Measurements from ENCODE around the gene FOSL2. TPM values are rescaled to one million over a fixed set of nuclear protein-coding genes. Genes with fewer than 3 reads are reported as not detected.

FOSL2 gene
- total and polyA plus RNA-seq, 3 donors from 2014 or later: 14.1 to 39.7 (median 24.3) TPM

- H3K27me3 ChIP-seq: no peaks in the 10 kb centered on the region
- H3K36me3 ChIP-seq (ENCODE audit: low read depth, missing control alignments): no peaks in the 10 kb centered on the region
- peaks cover 28% of the 10 kb centered on the region for H3K4me1 ChIP-seq
- intact Hi-C loops (cut with DNase I; ENCODE audit: low total_unique reads): loop anchor here (5.0 to 10.0 kb wide), 2 partner anchors 438 to 686 kb away; no protein-coding TSS in a partner anchor
- peak overlapping the region; percentile 62 to 77 for H3K4me3 ChIP-seq
- TF ChIP-seq CTCF (IDR thresholded peaks at IDR 0.05): no peak
- no peak for TF ChIP-seq POLR2A (IDR thresholded peaks at IDR 0.05)
- H3K27ac ChIP-seq: peak overlapping the region; percentile 99 to 100
- no peaks in the 10 kb centered on the region for H3K9me3 ChIP-seq
- peak; percentile 53 for DNase-seq
- WGBS, 2 donors: 0% methylated on average over 23 to 55 of the region's 81 CpGs
Observed at GRCh38 chr2:28393114-28393836, 617 bp downstream of the FOSL2 start.

DNA sequence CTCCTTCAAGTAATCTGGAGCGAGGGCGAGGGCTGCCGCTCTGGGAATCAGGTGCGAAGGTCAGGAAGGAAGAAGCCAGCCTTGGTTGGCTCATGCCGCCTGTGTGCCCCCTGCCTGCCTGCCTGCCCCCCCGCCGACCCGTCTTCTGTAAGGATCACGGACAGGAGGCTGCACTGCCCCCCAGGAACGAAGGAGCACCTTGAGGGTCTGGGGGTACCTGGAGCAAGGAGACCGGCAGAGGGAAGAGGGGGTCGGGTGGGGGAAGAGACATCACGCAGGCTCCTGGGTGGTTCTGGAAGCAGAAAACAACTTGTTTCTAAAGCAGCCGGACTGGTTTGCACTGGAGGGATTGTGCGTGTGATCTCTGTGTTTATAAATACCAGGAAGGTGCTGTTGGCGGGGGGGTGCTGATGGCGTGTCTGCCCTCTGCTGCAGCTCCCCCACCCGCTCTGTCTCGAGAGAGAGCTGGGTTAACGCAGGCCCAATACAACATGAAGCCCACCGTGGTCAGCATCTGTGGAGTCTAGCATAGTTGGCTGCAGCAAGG, 1.7 kb downstream of the FOSL2 start:
- Histone ChIP-seq H3K27me3 (no peaks in the 10 kb centered on the region), H3K4me3 (peak overlapping the region; percentile 62 to 77), H3K4me1 (peaks cover 38% of the 10 kb centered on the region), H3K27ac (peak overlapping the region; percentile 99 to 100), H3K36me3 (ENCODE audit: low read depth, missing control alignments) (no peaks in the 10 kb centered on the region), H3K9me3 (no peaks in the 10 kb centered on the region)
- WGBS, 2 donors: 0 to 2% methylated on average over 13 to 21 of the region's 21 CpGs
- TF ChIP-seq POLR2A (IDR thresholded peaks at IDR 0.05): no peak
- TF ChIP-seq CTCF (IDR thresholded peaks at IDR 0.05): no peak
- peak; percentile 68 for DNase-seq
- intact Hi-C loops (cut with DNase I; ENCODE audit: low total_unique reads): loop anchor here (5.0 to 10.0 kb wide), 2 partner anchors 440 to 687 kb away; no protein-coding TSS in a partner anchor

GRCh38 chr2:28394997-28395333, 2.3 kb downstream of the FOSL2 start:
- WGBS, 2 donors: 7 to 20% methylated on average over 7 of the region's 7 CpGs
- H3K4me1 ChIP-seq: peaks cover 38% of the 10 kb centered on the region
- TF ChIP-seq CTCF (IDR thresholded peaks at IDR 0.05) (no peak), POLR2A (IDR thresholded peaks at IDR 0.05) (no peak)
- peak overlapping the region; percentile 99 to 100 for H3K27ac ChIP-seq
- no peaks in the 10 kb centered on the region for H3K36me3 ChIP-seq (ENCODE audit: low read depth, missing control alignments)
- H3K9me3 ChIP-seq: no peaks in the 10 kb centered on the region
- peak overlapping the region; percentile 62 to 77 for H3K4me3 ChIP-seq
- H3K27me3 ChIP-seq: no peaks in the 10 kb centered on the region
- intact Hi-C loops (cut with DNase I; ENCODE audit: low total_unique reads): loop anchor here (5.0 to 10.0 kb wide), 2 partner anchors 440 to 688 kb away; no protein-coding TSS in a partner anchor
- no peak for DNase-seq

DNA sequence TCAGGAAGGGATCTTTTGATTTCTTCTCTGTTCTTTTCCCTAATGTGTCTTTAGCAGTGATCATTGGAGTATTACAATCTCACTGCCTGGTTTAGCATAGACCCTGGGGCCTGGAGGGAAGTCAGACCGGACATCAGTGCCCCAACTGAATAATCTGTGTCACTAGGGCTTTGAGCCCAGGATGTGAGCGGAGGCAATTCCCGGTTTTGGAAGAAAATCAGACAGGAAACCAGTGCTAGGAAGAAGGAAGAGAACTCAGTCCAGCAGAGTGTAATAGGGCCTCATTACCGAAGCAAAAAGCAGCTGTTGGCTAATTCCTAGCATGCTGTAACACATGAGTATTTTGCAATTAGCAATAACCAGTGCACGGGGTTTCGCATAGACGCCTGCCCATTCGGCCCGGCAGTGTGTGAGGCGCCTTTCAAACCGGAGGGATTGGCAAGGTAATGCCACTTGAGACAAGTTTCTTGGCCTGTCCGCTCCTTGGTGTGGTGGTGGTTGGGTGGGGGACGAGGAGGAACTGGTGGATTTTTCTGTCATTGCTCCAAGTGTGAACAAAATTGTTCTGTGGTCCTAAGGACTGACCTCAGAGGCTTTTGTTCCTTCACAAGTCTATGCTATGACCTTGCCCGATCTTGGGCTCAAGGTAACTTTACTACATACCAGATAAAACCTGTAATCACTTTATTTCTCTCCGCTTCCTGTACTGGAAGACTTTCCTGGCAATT, 2.8 kb downstream of the FOSL2 start:
- Histone ChIP-seq H3K9me3 (no peaks in the 10 kb centered on the region), H3K4me1 (peaks cover 37% of the 10 kb centered on the region), H3K4me3 (peak overlapping the region; percentile 62 to 77), H3K27me3 (no peaks in the 10 kb centered on the region), H3K27ac (peak overlapping the region; percentile 99 to 100), H3K36me3 (ENCODE audit: low read depth, missing control alignments) (no peaks in the 10 kb centered on the region)
- no peak for TF ChIP-seq POLR2A (IDR thresholded peaks at IDR 0.05)
- no peak for TF ChIP-seq CTCF (IDR thresholded peaks at IDR 0.05)
- intact Hi-C loops (cut with DNase I; ENCODE audit: low total_unique reads): loop anchor here (10.0 kb wide), 1 partner anchor 441 kb away; no protein-coding TSS in a partner anchor
- 4 to 10% methylated on average over 8 to 15 of the region's 15 CpGs for WGBS, 2 donors
- DNase-seq: peak; percentile 65
